T-helper 9 cell (primary cell): ENCODE data around the gene POLN.

Source experiments
- DNase-seq: peaks from one replicate; pipeline ENCODE4 v3.0.0-alpha.2; 2020

POLN gene

DNA sequence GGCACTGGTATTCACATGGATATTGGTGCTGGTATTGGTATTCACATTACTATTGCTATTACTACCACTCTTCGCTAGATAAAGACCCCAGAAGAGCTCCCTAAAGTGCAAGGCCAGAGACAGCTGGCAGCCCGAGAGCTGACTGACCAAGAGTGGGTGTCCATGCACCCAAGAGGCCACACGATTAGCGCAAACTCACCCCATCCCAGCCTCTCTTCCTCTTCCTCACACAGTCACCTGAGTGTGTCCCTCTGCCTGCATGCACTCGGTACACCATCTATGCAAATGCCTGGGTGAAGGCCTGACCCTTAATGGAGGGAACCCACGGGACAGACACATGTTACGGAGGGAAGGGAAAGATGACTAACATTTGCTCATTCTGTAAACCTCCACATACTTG is 86.7 kb downstream of the POLN start:
- DNase-seq: no peak

DNA sequence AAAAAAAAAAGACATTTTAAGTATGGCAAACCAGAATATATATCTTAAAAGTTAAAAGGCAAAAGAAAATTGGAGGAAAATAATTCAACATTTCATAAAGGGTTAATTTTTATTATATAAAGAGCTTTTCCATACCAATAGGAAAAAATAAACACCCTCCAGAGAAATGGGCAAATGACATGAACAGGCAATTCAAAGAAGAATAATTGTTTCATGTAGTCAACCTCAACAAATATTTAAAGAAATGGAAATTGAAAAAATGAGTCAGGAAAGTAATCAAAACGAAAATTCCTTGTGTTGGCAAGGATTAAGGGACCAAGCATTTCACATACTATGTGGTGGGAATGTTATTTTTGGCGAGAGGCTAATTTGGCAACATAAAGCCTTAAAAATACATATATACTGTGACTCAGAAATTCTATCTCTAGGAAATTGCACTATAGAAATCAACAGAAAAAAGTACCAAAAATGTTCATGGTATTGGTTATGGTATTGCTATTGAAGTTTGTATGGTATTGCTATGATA is 87.6 kb downstream of the POLN start:
- DNase-seq: no peak

DNA sequence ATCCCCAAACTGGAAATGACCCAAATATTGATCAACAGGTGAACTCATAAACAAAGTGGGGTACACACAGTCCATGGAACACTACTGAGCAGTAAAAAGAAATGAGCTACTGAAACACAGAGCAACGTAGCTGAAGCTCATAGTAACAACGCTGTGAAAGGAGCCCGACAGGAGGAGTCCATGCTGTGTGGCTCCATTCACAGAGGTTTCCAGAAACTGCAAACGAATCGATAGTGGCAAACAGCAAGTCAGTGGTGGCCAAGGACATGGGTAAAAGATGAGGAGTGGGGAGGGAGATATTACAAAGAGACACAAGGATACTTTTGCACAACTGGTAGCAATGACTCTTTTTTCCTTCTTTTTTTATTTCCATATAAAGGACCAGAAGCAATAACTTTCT is 90.4 kb downstream of the POLN start:
- DNase-seq: no peak

DNA sequence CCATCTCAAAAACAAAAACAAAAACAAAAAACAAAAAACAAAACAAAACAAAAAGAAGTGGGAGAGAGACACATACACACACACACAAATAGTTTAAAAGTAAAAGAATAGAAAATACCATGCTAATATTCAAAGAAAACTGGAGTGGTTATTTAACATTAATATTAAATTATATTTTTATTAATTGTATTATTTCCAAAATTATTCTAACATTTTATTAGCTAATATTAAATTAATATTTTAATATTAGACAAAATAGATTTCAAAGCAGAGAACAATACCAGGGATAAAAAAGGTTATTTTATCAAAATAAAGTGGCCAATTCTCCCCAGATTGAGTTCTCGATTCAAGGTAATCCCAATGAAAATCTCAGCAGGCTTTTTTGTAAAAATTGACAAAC is 91.8 kb downstream of the POLN start:
- no peak for DNase-seq

DNA sequence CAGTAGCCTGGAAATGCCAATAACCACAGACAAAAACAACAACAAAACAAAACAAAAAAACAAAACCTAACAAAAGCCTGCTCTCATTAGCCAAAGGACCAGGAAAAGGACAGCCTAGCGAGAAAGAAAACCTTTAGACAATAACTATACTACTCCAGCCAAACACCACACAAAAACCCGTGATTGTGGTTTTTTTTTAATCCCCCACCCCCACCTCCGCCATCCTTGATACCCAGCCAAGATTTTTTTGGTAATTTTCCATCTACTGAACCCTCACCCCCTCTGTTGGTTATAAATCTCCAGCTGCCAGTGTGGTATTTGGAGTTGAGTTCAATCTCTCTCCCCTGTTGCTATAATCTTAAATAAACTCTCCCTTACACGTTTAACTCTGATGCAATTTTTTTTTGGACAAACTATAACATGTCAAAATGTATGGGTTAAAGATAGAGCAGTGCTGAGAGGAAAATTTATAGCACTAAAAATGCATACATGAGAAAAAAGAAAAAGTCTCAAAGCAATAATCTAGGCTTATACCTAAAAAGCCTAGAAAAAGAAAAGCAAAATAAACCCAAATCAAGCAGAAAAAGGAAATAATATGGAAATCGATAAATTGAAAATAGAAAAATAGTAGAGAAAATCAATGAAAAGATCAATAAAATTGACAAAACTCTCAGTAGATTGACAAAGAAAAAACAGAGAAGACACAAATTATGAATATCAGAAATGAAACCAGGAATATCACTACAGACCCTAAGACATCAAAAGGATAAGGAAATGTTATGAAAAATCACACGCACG is 99.1 kb downstream of the POLN start:
- no peak for DNase-seq

DNA sequence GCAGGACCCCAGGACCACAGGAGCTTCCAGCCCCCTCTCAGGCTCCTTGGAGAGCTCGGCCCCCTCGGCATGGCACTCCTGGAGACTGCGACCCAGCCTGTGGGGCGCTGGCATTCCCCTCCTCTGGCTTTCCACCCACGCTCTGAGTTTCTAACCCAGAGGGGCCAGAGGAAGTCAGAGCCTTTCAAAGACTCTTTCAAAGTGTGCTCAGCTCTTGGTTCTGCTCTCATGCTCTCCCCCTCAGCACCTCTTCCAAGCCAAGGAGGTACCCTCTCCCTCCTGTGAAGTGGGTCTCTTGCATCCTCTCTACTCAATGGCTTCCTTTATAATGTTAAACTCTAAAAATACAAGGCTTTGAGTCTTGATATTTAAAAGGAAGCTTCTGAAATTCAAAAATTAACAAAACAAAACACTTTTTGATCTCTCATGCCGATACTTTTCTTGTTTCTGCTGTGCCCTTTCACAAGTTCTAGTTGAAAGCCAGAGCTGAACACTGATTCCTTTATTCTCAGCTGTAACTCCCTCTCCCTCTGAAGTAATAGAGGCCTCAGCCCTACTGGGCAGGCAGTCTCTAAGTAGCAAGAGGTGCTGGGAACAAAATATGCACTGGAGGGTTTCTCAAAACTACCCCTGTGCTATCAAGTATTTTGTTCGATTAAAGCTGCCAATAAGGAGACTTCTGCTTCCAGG is 100.0 kb downstream of the POLN start:
- DNase-seq: no peak

DNA sequence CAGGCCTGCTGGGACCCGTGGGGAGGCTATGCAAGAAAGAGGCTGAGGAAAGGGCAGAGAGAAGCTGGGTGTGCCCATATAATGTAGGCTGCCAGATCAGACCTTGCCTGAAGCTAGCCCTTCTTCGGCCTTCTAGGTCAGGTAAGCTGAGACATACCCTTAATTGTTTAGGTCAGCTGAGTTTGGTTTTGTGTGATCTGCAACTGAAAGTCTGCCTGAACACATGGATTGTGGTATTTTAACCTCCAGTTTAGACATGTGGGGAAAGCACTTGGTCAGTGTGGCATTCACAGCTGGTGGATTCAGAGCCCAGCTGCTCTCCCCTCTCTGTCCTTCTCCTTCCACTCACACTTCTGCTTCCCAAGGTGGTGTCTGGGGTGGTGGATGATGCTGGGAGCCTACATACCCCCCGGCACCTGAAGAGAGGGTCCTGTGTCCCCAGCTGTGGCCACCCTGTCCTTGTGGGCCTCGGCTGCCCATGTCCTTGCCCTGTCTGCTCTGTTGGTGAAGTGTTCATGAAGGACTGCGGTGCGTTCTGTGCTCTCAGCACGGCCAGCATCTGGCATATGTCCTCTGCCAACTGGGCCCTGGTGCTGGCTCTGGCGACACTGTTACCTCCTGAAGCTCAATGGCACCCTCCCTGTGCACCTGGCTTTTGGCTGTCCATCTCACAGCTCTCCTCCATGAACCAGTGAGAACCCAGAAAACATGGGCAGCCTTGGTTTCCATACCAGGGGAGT is 100.7 kb downstream of the POLN start:
- no peak for DNase-seq

DNA sequence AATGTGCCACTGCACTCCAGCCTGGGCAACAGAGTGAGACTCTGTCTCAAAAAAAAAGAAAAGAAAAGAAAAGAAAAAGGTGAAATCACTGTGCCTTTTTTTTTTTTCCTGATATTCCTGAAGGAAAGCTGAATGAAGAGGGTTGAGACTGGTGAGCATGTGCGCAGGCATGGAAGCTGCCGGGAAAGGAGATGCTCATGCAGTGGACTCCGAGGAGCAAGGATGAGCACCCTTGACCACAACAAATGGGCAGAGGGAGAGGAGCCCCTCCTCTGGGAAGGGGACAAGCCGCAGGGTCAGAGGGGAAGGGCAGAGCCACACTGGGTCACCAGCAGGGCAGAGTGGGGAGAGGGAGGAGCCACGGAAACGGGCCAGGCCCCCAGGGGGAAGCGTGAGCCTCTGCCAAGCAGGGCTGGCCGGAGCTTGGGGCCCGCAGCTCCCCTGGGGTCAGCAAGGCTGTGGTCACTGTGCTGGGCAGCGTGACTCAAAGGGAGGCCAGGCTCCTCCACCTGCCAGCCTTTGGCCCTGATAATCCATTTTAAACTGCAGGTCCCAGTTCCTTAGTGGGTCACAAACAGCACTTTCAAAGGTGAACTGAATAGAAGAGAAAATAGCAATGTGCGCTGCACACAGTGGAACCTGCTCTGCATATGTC is 102.9 kb downstream of the POLN start:
- DNase-seq: no peak

DNA sequence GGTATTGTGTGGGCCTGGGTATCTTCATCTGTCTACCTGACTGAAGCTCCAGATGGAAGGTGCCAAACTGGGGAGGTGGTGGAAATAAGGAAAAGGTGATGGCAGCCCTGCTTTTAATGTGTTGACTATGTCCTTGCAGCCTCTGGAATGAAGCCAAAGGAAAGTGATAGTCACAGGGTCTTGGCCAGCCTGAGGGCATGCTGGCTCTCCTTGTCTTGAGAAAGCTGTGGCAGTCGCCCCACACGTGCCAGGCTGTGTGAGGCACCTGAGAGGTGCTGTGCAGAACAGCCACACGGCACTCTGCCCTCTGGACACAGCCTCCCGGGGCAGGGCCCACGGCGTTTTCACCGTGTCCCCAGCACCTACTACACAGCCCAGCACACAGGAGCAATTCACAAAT is 105.2 kb downstream of the POLN start:
- no peak for DNase-seq

DNA sequence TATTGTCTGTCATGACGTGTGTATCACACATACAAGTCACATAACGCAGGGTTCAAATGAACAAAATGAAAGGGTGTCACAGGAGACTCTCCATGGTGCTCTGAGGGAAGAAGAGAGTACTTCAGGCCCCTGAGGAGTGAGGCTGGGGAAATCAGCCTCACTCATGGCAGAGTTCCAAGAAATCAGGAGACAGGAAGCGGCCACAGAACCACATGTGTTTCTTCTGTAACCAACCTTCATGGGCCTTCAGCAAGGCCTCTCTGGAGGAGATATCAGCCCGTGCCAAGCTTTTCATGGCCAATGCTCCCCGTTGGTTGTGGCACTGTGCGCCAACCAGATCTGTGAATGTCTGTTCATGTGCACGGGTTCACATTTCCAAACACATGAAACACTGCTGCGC is 106.8 kb downstream of the POLN start:
- DNase-seq: no peak

DNA sequence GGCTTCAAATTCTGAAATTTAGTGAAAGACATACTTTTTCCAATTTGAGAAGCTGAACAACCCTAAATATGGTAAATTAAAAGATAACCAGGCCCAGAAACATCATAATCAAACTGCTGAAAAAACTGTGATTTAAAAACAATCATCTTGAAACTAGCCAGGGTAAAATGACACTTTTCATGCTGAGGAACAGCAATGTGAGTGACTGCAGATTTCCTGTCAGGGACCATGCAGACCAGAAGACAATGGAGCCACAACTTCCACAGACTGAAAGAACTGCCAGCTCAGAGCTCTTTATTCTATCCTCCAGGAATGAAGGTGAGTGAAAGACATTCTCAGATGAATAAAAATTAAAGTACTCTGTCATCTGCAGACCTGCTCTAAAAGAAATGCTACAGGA is 109.5 kb downstream of the POLN start:
- no peak for DNase-seq

DNA sequence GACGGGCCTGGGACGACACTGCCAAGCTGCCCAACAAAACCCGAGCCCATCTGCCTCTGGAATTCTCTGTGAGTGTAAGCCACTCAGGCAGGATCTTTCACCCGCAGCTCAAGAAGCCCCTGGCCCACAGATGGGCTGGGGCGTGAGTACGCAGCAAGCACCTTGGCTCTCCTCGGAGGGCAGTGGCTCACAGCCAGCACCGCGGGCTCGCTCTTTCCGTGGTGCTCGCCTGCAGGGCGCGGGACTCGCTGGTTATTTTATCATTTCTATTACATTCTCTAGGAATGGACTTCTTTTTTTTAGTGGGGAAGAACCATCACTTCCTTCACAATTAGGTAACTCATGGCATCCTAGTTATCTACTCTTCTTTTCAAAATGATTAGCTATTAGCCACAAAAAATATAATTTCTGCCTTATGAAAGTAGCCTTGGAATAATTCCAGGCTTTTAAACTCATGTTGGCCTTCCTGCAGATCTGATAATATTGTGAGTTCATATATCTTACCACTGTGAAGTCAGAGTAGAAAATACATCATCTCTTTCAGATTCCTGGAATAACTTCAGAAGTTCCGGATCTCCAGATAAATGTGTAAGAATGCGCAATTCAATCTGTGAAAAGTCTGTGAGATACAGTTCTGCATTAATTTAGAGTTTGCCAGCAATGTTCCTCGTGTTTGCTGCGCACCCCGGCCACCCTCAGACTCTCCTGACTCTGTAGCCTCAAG is 114.2 kb downstream of the POLN start:
- DNase-seq: no peak

DNA sequence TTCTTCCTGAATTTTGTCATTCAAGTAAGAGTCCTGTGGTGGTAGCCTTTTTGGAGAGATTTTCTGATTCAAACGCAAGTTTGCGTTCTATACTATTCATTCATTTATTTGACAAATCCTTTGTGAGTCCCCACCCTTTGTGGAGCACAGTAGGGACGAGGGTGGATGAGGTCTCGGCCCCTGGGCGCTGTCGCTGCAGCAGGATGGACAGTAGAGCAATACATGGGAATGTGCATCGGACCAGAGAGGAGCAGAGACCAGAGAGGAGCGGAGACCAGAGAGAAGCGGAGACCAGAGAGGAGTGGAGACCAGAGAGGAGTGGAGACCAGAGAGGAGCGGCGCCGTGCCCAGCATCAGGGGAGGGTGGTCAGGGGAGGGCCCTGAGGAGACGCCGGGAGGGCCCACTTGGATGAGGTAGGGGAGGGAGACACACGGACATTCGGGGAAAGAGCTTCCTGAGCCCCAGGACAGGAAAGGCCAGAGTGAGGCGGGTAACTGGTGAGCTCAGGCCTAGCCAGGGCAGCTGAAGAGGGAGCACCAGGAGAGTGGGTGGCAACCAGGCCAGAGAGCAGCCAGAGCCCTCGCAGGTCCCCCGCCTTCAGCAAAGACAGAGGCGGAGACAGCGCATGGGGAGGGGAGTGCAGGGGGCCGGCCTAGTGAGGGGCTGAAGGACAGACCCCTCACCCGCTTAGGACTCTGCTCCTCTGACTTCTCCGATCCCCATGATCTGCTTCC is 115.4 kb downstream of the POLN start:
- DNase-seq: no peak

DNA sequence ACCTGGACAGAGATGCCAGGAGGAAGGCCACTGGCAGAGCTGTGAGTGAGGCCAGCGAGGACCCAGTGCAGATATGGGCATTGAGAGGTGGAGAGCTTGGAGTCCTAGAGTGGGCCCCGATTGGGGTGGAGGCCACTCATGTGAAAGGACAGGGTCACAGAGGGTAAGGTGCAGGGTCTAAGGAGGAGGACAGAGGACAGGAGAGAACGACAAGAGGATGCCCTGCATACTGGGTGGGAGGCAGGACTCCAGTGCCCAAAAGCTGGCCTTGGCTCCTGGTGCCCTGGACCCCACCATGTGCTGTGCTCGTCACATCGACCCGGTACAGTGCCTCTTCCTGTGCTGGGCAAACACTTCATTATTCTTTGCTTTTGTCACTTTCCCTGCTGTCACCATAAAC is 116.1 kb downstream of the POLN start:
- DNase-seq: no peak

DNA sequence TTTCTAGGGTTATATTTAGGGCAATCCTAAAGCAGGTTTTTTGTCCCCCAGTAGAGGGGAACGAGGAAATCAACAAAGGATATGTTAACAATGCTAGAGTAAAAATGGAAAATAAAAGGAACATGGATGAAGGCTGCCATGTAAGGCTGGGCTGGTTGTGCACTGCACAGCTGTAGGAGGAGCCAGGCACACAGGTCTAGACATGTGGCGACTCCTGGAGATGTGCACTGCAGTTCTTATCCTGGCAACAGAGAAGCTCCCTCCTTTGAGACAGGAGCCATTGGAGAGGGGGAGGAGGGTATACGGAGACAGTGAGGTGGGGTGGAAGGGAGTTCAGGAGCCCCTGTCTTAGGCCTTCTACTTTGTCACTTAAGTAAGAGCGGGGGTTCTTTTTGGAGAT is 116.9 kb downstream of the POLN start:
- DNase-seq: no peak

DNA sequence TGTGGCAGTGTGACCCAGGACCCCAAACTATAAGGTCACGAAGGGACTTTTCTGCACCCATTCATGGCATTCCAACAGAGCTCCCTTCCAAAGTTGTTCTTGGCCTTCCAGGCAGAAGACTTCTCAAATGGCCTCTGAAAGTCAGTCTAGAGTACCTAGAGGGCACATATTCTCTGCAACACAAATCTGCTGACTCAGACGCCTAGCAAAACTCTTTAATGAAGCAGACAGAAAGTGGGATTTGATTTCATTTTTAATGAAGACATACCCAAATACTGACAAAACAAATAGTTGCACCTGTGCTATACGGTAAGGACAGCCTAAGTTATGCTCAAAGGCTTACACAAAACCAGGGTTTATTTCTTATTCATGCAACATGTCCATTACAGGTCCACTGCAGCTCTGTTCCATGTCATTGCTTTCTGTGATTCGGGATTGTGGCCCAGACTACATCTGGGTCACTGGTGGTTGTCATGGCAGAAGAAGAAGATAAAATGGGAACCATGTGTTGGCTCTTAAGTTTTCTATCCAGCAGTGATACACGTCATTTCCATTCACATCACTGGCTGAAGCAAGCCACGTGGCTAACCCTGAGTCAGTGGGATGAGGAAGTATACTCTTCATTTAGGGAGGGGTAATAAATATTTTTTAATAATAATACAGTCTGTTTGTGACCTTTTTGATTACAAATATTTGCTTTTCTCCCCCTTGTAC is 125.1 kb downstream of the POLN start:
- no peak for DNase-seq

DNA sequence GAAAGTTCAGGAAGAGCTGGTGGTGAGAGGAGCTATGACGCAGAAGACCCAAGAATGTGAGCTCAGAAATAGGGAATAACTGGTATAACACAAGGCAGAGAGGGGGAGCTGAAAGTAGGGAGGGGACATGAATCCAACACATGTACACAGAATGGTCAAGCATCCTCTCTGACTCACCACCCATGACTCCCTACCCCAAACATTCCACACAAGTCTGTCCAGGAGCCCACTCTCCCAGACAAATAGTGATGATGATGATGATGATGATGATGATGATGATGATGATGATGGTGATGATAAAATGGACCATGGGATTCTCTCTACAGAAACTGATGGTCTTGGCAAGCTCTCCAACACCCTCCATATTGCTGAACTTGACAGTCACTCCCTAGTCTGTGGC is 136.4 kb downstream of the POLN start:
- no peak for DNase-seq

DNA sequence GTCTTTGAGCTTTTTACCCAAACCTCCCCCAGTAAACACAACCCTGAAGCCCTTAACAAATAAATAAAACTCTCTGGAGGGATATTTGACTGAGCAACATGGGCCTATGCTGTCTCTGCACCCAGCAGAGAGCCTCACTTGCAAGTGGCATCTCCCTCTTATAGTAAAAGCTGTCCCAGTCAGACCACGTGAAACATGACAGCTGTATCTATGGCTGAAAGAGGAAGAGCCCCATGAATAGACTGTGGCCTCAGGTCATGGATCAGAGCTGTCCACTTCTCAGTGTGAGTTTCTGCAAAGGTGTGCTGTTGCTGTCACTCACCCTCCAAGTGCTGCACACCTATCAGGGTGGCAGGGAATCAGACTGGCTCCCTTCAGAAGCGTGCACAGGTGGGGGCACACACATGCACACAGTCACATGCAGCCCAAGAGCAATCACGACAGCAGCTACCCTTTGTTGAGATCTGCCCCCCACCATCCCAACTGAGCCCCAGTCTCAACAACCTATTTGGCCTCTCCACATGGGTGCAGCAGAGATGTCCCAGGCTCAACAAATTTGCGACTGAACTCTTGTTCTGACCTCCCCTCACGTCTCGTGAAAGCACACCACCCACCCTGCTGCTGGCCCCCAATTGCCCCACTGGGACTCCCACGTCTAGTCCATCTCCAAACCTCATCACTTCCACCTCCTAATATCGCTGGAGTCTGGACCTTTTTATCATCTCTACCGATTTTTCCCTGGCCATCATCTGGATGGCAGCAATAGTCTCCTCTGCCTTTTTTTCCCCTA is 137.2 kb downstream of the POLN start:
- no peak for DNase-seq

DNA sequence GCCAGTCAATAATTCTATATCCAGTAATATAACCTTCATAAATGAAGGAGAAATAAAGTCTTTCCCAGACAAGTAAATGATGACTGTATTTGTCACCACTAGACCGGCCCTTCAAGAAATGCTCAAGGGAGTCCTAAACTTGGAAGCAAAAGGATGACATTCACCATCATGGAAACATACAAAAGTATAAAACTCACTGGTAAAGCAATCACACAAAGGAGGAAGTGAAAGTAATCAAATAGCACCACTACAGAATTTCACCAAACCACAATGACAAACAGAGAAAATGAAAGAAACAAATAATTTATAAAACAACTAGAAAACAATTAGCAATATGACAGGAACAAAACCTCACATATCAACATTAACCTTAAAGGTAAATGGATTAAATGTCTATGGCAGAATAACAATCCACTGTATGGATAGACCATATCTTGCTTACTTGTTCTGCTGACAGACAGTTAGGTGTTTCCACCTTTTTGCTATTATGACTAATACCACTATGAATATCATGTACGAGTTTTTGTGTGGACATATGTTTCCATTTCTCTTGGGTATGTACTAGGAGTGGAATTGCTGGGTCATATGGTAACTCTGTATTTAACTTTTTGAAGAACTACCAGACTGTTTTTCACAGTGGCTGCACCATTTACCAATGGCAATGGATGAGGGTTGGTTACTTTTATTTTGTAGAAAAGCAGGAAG is 137.9 kb downstream of the POLN start:
- DNase-seq: no peak
